GM23248 (cell line): ENCODE measurements around the gene KCNN4.

ENCODE experiments used
- EZH2 ChIP-seq: fragments of 200-600 bp; sonication (generic); IDR thresholded peaks from 2 replicates; pipeline ENCODE4 v1.6.1; 2018; ENCODE audit warnings: antibody characterized with exemption, mild to moderate bottlenecking; ENCODE audit not compliant: insufficient read depth, poor library complexity, severe bottlenecking
- EZH2phosphoT487 ChIP-seq: fragments of 200-600 bp; sonication (generic); IDR thresholded peaks from 2 replicates; pipeline ENCODE4 v1.6.1; 2018; ENCODE audit warnings: antibody characterized with exemption, moderate library complexity, mild to moderate bottlenecking, low read depth; ENCODE audit not compliant: insufficient read depth

DNA sequence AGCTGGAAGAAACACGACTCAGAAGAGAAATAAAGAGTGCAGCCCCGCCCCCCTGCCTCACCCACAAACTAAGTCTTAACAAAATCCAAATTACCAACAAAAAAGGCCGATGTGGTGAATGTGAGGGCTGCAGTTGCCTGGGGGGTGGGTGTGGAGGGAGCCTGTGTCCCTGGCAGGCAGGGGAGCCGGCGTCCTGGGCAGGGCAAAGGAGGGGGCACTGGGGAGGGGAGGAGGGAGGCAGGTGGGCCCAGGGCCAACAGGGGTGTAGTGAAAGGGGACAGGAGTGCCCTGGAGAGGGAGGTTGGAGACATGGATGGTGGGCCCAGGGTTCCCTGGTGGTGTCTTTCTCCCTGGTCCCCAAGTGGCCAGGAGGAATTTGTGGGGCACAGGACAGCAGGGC, 60.9 kb downstream of the KCNN4 start:
- TF ChIP-seq EZH2phosphoT487, result no peak
- no peak for TF ChIP-seq EZH2
